Esophagus squamous epithelium (tissue), 5 donors: ENCODE results near the gene ZNF219. TPM values are rescaled to one million over a fixed set of nuclear protein-coding genes. Genes with fewer than 3 reads are reported as not detected.

Source experiments
- DNase-seq: peaks from one replicate; lab custom pipeline; 2025; lab: John Stamatoyannopoulos, UW
- H3K27ac ChIP-seq, 4 donors: fragments of 200-600 bp; sonication (generic); one replicate each; pipeline ENCODE4 v1.5.1; 2016 to 2019; ENCODE audit warnings: mild to moderate bottlenecking in 1 of 4
- H3K27me3 ChIP-seq, 4 donors: fragments of 200-600 bp; sonication (generic); 1 replicate in 3 of 4; 2 replicates in 1 of 4; pipeline versions ENCODE4 v1.5.1 to v1.6.0; 2017 to 2021; ENCODE audit warnings: antibody characterized with exemption in 1 of 4
- H3K36me3 ChIP-seq, 3 donors: fragments of 200-600 bp; sonication (generic); one replicate each; pipeline ENCODE4 v1.5.1; 2016 to 2019
- H3K4me1 ChIP-seq, 3 donors: fragments of 200-600 bp; sonication (generic); one replicate each; pipeline ENCODE4 v1.5.1; 2017 to 2019
- H3K4me3 ChIP-seq, 4 donors: fragments of 200-600 bp; sonication (generic); 1 replicate in 3 of 4; 2 replicates in 1 of 4; pipeline ENCODE4 v1.5.1; 2016 to 2019; ENCODE audit warnings: mild to moderate bottlenecking in 2 of 4, moderate library complexity in 1 of 4
- H3K9me3 ChIP-seq, 3 donors: fragments of 200-600 bp; sonication (generic); one replicate each; pipeline ENCODE4 v1.5.1; 2016 to 2019
- POLR2A ChIP-seq, 4 donors: fragments of 450-650 bp; IDR thresholded peaks; one replicate each; pipeline ENCODE4 v1.6.1; 2017; ENCODE audit warnings: antibody characterized with exemption in 4 of 4, mild to moderate bottlenecking in 4 of 4, moderate library complexity in 3 of 4
- WGBS, 2 donors: methylation state at CpG; one replicate each; pipeline ENCODE4 v1.1.5; 2018; 5-methylcytosine and 5-hydroxymethylcytosine counted together
- intact Hi-C: fragments of 100-400 bp; cut with DNase I; formaldehyde crosslinking; loops from one replicate; pipeline ENCODE4 v1.15.0; 2022
- total RNA-seq, 4 donors: library from RNA; depleted of rRNA; stranded (reverse); fragments of >200 nt; gene quantifications; one replicate each; pipeline ENCODE4 v1.1.0, GENCODE V29; 2016
- TF ChIP-seq, protein P1 (sequence below), 6 experiments: fragments of 450-650 bp in 4 of 6; fragments of 200-600 bp in 2 of 6; sonication (generic) in 2 of 6; IDR thresholded peaks; one replicate each; pipeline ENCODE4 v1.5.1; 2016 to 2019; ENCODE audit warnings: antibody characterized with exemption in 6 of 6, mild to moderate bottlenecking in 4 of 6, moderate library complexity in 4 of 6
- donor health status: DM: yes; HTN: yes; CAD: no.

ZNF219 gene
- total RNA-seq, 4 donors from 2014 or later: 47.1 to 68.3 (median 61.3) TPM

DNA sequence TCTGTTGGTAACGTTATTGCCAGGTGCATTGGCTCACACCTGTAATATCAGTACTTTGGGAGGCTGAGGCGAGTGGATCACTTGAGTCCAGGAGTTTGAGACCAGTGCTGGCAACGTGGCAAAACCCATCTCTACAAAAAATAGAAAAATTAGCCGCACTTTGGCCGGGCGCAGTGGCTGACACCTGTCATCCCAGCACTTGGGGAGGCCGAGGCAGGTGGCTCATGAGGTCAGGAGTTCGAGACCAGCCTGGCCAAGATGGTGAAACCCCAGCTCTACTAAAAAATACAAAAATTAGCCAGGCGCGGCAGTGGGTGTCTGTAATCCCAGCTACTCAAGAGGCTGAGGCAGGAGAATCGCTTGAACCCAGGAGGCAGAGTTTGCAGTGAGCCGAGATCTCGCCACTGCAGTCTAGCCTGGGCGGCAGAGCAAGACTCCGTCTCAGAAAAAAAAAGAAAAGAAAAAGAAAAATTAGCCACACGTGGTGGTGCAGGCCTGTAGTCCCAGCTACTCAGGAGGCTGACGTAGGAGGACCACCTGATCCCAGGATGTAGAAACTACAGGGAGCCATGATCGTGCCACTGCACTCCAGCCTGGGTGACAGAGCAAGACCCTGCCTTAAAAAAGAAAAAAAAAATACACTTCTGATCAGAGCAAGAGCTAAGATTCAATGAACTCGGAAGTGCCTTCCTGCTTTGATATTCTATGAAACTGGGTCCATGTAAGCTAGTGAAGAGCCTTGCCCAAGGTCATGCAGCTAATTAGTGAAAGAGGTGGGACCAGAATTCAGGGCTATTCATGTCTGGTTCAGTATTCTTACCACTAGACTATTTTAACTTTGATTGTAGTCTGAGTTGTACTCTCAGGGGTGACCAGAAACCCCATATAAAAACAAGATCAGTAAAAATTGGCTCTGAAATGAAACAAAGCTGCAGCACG, 45.0 kb downstream of the ZNF219 start:
- no peak for DNase-seq
- intact Hi-C loops: no loop called here
- no peaks in the 10 kb centered on the region for H3K36me3 ChIP-seq
- no peaks in the 10 kb centered on the region for H3K27me3 ChIP-seq
- WGBS, 2 donors: 85 to 89% methylated on average over 14 to 20 of the region's 20 CpGs
- no peak for TF ChIP-seq POLR2A (IDR thresholded peaks at IDR 0.05)
- TF ChIP-seq, protein P1, sequence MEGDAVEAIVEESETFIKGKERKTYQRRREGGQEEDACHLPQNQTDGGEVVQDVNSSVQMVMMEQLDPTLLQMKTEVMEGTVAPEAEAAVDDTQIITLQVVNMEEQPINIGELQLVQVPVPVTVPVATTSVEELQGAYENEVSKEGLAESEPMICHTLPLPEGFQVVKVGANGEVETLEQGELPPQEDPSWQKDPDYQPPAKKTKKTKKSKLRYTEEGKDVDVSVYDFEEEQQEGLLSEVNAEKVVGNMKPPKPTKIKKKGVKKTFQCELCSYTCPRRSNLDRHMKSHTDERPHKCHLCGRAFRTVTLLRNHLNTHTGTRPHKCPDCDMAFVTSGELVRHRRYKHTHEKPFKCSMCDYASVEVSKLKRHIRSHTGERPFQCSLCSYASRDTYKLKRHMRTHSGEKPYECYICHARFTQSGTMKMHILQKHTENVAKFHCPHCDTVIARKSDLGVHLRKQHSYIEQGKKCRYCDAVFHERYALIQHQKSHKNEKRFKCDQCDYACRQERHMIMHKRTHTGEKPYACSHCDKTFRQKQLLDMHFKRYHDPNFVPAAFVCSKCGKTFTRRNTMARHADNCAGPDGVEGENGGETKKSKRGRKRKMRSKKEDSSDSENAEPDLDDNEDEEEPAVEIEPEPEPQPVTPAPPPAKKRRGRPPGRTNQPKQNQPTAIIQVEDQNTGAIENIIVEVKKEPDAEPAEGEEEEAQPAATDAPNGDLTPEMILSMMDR (IDR thresholded peaks at IDR 0.05): no peak
- no peak overlapping the region for H3K4me3 ChIP-seq
- H3K27ac ChIP-seq: no peak overlapping the region
- H3K9me3 ChIP-seq: no peaks in the 10 kb centered on the region
- H3K4me1 ChIP-seq: no peaks in the 10 kb centered on the region

DNA sequence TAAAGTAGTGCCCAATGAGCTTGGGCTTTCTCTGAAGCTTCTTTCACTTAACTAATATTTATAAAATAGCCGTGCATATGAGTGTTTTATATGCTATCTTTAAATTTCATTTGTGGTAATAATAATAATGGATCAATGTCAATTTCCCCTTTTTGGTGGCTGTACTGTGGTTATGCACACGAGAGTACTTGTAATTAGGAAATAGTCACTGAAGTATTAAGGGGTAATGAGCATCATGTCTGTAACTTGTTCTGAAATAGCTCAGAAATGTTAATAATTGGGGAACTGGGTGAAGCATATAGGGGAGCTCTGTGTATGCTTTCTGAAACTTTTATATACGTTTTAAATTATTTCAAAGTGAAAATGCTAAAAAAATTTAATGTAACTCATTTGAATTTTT, 47.9 kb downstream of the ZNF219 start:
- intact Hi-C loops: no loop called here

DNA sequence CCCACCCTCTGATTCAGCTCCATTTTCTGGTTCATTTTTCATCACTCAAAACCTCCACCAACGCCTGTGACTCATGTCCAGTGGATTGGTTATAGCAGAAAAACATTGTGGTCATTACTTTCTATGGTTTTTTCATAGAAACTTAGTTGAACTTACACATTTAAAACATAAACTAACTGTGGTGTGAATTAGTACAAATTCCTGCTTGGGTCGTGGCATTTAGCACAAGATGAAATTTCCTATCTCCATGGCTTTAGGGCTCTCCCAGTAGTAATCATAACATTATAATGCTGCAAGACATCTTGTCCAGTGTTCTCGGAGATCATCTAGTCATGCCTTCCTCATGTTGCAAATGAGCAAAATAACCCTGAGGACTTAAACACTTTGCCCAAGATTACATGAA, 49.2 kb downstream of the ZNF219 start:
- Histone ChIP-seq H3K27ac (no peak overlapping the region), H3K9me3 (no peaks in the 10 kb centered on the region), H3K36me3 (no peaks in the 10 kb centered on the region), H3K4me3 (no peak overlapping the region), H3K27me3 (no peaks in the 10 kb centered on the region), H3K4me1 (peaks cover 0 to 4% (median 0%) of the 10 kb centered on the region in 3 donors)
- intact Hi-C loops: no loop called here
- no peak for DNase-seq
- TF ChIP-seq POLR2A (IDR thresholded peaks at IDR 0.05): no peak
- 64 to 65% methylated on average over 3 of the region's 3 CpGs for WGBS, 2 donors

More for the DNA sequence above, 47.9 kb downstream of the ZNF219 start:
- Histone ChIP-seq H3K4me3 (no peak overlapping the region), H3K36me3 (no peaks in the 10 kb centered on the region), H3K27ac (no peak overlapping the region), H3K27me3 (no peaks in the 10 kb centered on the region), H3K4me1 (no peaks in the 10 kb centered on the region), H3K9me3 (no peaks in the 10 kb centered on the region)
- TF ChIP-seq, protein P1 (IDR thresholded peaks at IDR 0.05): no peak
- no peak for TF ChIP-seq POLR2A (IDR thresholded peaks at IDR 0.05)
- DNase-seq: no peak
- WGBS, 2 donors: 69 to 73% methylated on average over 3 of the region's 3 CpGs

DNA sequence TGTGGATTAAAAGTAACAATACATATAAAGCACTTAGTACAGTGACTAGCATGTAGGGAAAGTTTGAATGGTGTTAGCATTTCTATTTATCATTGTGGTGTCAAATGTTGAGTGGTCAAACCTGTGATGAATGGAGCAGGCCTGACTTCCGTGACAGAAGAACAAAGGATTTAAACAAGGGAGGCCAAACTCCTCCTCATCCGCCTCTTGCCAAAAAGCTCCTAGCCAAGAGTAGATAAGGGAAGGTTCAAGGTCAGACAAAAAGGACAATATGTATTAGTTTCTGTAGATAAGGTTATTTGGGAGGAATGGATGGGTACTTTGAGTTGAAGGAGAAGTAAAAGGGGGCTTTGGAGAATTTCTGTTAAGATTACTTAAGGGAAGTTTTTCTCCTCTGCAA, 49.8 kb downstream of the ZNF219 start:
- intact Hi-C loops: no loop called here
- TF ChIP-seq, protein P1 (IDR thresholded peaks at IDR 0.05): no peak
- no peak for TF ChIP-seq POLR2A (IDR thresholded peaks at IDR 0.05)
- Histone ChIP-seq H3K36me3 (no peaks in the 10 kb centered on the region), H3K27ac (no peak overlapping the region), H3K4me1 (peaks cover 0 to 10% (median 3%) of the 10 kb centered on the region in 3 donors), H3K27me3 (no peaks in the 10 kb centered on the region), H3K4me3 (no peak overlapping the region), H3K9me3 (no peaks in the 10 kb centered on the region)
- no peak for DNase-seq
- WGBS, 2 donors: 65 to 77% methylated on average over 2 of the region's 2 CpGs

DNA sequence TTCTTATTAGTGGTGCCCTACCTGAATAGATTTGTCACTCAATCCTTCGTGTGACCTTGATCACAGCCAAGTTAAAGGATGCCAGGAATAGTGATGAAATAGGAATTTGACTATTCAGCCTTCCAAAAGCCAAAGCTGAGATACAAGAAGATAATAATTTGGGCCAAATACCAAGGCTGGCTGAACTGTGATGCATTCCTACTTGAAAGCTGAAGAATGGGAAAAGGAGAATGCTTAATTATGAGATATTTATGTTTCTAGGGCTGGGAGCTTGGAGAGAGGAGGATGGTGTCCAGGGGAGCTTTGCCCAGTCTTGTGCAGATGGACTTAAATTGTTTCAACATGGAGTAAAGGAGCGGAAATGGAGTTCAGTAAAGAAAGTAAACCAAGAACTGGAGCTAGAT, 51.1 kb downstream of the ZNF219 start:
- Histone ChIP-seq H3K27me3 (no peaks in the 10 kb centered on the region), H3K27ac (no peak overlapping the region), H3K9me3 (no peaks in the 10 kb centered on the region), H3K36me3 (no peaks in the 10 kb centered on the region), H3K4me3 (no peak overlapping the region), H3K4me1 (peaks cover 3 to 23% (median 12%) of the 10 kb centered on the region in 3 donors)
- TF ChIP-seq, protein P1 (IDR thresholded peaks at IDR 0.05): no peak
- no peak for TF ChIP-seq POLR2A (IDR thresholded peaks at IDR 0.05)
- no peak for DNase-seq
- intact Hi-C loops: no loop called here
- WGBS, 2 donors: 50 to 56% methylated on average over 2 of the region's 2 CpGs
